H9 (cell line): ENCODE measurements around the gene IPO9. TPM values are rescaled to one million over a fixed set of nuclear protein-coding genes. Genes with fewer than 3 reads are reported as not detected.

Experiments
- DNase-seq: peaks from one replicate; pipeline ENCODE4 v3.0.0-alpha.2; 2017
- H2AFZ ChIP-seq: one replicate; pipeline ENCODE4 v1.6.1; 2013; ENCODE audit warnings: mild to moderate bottlenecking, low read length, control low read depth, moderate library complexity
- H2AK5ac ChIP-seq: 2 replicates; pipeline ENCODE4 v1.6.1; 2013; ENCODE audit warnings: low read length, control low read depth, mixed read lengths; ENCODE audit not compliant: insufficient read length
- H2BK120ac ChIP-seq: one replicate; pipeline ENCODE4 v1.6.1; 2013; ENCODE audit warnings: low read depth, mild to moderate bottlenecking, low read length, control low read depth, inconsistent platforms; ENCODE audit not compliant: poor library complexity, severe bottlenecking
- H2BK12ac ChIP-seq: 2 replicates; pipeline ENCODE4 v1.6.1; 2013; ENCODE audit warnings: low read length, control low read depth, mixed read lengths, low read depth; ENCODE audit not compliant: insufficient read length
- H2BK15ac ChIP-seq: 2 replicates; pipeline ENCODE4 v1.6.1; 2013; ENCODE audit warnings: low read depth, low read length, control low read depth
- H2BK20ac ChIP-seq: one replicate; pipeline ENCODE4 v1.6.1; 2013; ENCODE audit warnings: low read depth, mild to moderate bottlenecking, low read length, control low read depth, inconsistent platforms; ENCODE audit not compliant: poor library complexity, severe bottlenecking
- H2BK5ac ChIP-seq: 2 replicates; pipeline ENCODE4 v1.6.1; 2013; ENCODE audit warnings: low read length, control low read depth, mixed read lengths; ENCODE audit not compliant: insufficient read length
- H3K14ac ChIP-seq: 2 replicates; pipeline ENCODE4 v1.6.1; 2013; ENCODE audit warnings: low read length, control low read depth; ENCODE audit not compliant: insufficient read depth
- H3K18ac ChIP-seq: 2 replicates; pipeline ENCODE4 v1.6.1; 2013; ENCODE audit warnings: low read depth, mild to moderate bottlenecking, mixed read lengths, low read length, control low read depth; ENCODE audit not compliant: insufficient read length
- H3K23ac ChIP-seq: 2 replicates; pipeline ENCODE4 v1.6.1; 2013; ENCODE audit warnings: low read length, control low read depth, mixed read lengths, low read depth; ENCODE audit not compliant: insufficient read length
- H3K23me2 ChIP-seq: 2 replicates; pipeline ENCODE4 v1.6.1; 2013; ENCODE audit warnings: low read depth, mild to moderate bottlenecking, mixed read lengths, low read length, control low read depth; ENCODE audit not compliant: insufficient read length, poor library complexity, severe bottlenecking
- H3K27ac ChIP-seq: 2 replicates; pipeline ENCODE4 v1.5.1; 2013; ENCODE audit warnings: low read length, control low read depth, mixed read lengths, low read depth; ENCODE audit not compliant: insufficient read length
- H3K27me3 ChIP-seq: 2 replicates; pipeline ENCODE4 v1.6.1; 2013; ENCODE audit warnings: low read length, control low read depth, inconsistent platforms; ENCODE audit not compliant: insufficient read depth
- H3K4ac ChIP-seq: 2 replicates; pipeline ENCODE4 v1.6.1; 2013; ENCODE audit warnings: low read depth, mild to moderate bottlenecking, control low read depth, inconsistent platforms, low read length, moderate library complexity
- H3K4me1 ChIP-seq: 2 replicates; pipeline ENCODE4 v1.6.1; 2013; ENCODE audit warnings: low read length, control low read depth, inconsistent platforms; ENCODE audit not compliant: insufficient read depth
- H3K4me2 ChIP-seq: 2 replicates; pipeline ENCODE4 v1.6.1; 2013; ENCODE audit warnings: low read length, control low read depth, mixed read lengths; ENCODE audit not compliant: insufficient read length, insufficient read depth
- H3K56ac ChIP-seq: 2 replicates; pipeline ENCODE4 v1.6.1; 2013; ENCODE audit warnings: low read depth, mild to moderate bottlenecking, mixed read lengths, low read length, control low read depth; ENCODE audit not compliant: insufficient read length
- H3K79me1 ChIP-seq: 2 replicates; pipeline ENCODE4 v1.6.1; 2013; ENCODE audit warnings: low read depth, mild to moderate bottlenecking, moderate library complexity, low read length, control low read depth, inconsistent platforms; ENCODE audit not compliant: insufficient read depth, poor library complexity, severe bottlenecking
- H3K79me2 ChIP-seq: 2 replicates; pipeline ENCODE4 v1.6.1; 2013; ENCODE audit warnings: low read length, control low read depth, inconsistent platforms; ENCODE audit not compliant: insufficient read depth
- H3K9ac ChIP-seq: 2 replicates; pipeline ENCODE4 v1.6.1; 2013; ENCODE audit warnings: low read length, control low read depth, mixed read lengths; ENCODE audit not compliant: insufficient read length; ENCODE audit errors: extremely low read depth
- H3K9me3 ChIP-seq: one replicate; pipeline ENCODE4 v1.6.1; 2013; ENCODE audit warnings: low read depth, low read length, inconsistent platforms; ENCODE audit not compliant: control insufficient read depth
- H3T11ph ChIP-seq: one replicate; pipeline ENCODE4 v1.6.1; 2013; ENCODE audit warnings: mild to moderate bottlenecking, low read length, control low read depth, inconsistent platforms
- H4K20me1 ChIP-seq: one replicate; pipeline ENCODE4 v1.6.1; 2013; ENCODE audit not compliant: control insufficient read depth, insufficient read length, insufficient read depth
- H4K5ac ChIP-seq: 2 replicates; pipeline ENCODE4 v1.6.1; 2013; ENCODE audit warnings: low read depth, mild to moderate bottlenecking, mixed read lengths, low read length, control low read depth; ENCODE audit not compliant: insufficient read length
- H4K8ac ChIP-seq: replicated peaks from 2 replicates; pipeline ENCODE4 v1.6.1; 2013; ENCODE audit warnings: low read length, control low read depth, mixed read lengths, low read depth; ENCODE audit not compliant: insufficient read length
- H4K91ac ChIP-seq: 2 replicates; pipeline ENCODE4 v1.6.1; 2013; ENCODE audit warnings: low read depth, mild to moderate bottlenecking, moderate library complexity, mixed read lengths, low read length, control low read depth; ENCODE audit not compliant: insufficient read length
- H3K27ac Mint-ChIP-seq, 3 experiments: 2 replicates in 2 of 3; 3 replicates in 1 of 3; pipeline ENCODE4 v1.8.0; 2020 to 2021; ENCODE audit warnings: mixed read lengths in 3 of 3, mild to moderate bottlenecking in 1 of 3, moderate library complexity in 1 of 3
- H3K27me3 Mint-ChIP-seq: 2 replicates; pipeline ENCODE4 v1.8.0; 2021; ENCODE audit warnings: low read depth, mild to moderate bottlenecking, moderate library complexity, mixed read lengths
- H3K36me3 Mint-ChIP-seq, 3 experiments: 2 replicates in 2 of 3; 3 replicates in 1 of 3; pipeline ENCODE4 v1.8.0; 2020 to 2021; ENCODE audit warnings: low read depth in 3 of 3, mixed read lengths in 3 of 3; ENCODE audit not compliant: insufficient read depth in 1 of 3
- H3K4me1 Mint-ChIP-seq, 2 experiments: 2 replicates each; pipeline ENCODE4 v1.8.0; 2020; ENCODE audit warnings: mixed read lengths in 2 of 2
- H3K4me3 Mint-ChIP-seq, 2 experiments: 2 replicates in 1 of 2; 3 replicates in 1 of 2; pipeline ENCODE4 v1.8.0; 2020 to 2021; ENCODE audit warnings: mild to moderate bottlenecking in 2 of 2, mixed read lengths in 2 of 2, moderate library complexity in 1 of 2
- H3K9me3 Mint-ChIP-seq, 2 experiments: 2 replicates in 1 of 2; 3 replicates in 1 of 2; pipeline ENCODE4 v1.8.0; 2020; ENCODE audit warnings: mild to moderate bottlenecking in 2 of 2, mixed read lengths in 2 of 2, moderate library complexity in 1 of 2
- CTCF ChIP-seq: fragments of 200-600 bp; sonication (generic); conservative IDR thresholded peaks from 3 replicates; pipeline ENCODE4 v1.8.0; 2021; ENCODE audit warnings: antibody characterized with exemption, mild to moderate bottlenecking
- WGBS: extraction: QIAGEN DNeasy Blood & Tissue Kit; methylation state at CpG from one replicate; pipeline ENCODE4 v1.1.7; 2013; ENCODE audit warnings: missing lambda C conversion rate, low lambda C conversion rate, mixed read lengths; ENCODE audit not compliant: insufficient read length; ENCODE audit errors: extremely low coverage; 5-methylcytosine and 5-hydroxymethylcytosine counted together
- total RNA-seq: library from RNA; stranded (reverse); gene quantifications from 2 replicates; pipeline ENCODE4 v1.2.1, GENCODE V29; 2021

IPO9 gene
- total RNA-seq, 1 experiment from 2014 or later = 104 TPM

DNA sequence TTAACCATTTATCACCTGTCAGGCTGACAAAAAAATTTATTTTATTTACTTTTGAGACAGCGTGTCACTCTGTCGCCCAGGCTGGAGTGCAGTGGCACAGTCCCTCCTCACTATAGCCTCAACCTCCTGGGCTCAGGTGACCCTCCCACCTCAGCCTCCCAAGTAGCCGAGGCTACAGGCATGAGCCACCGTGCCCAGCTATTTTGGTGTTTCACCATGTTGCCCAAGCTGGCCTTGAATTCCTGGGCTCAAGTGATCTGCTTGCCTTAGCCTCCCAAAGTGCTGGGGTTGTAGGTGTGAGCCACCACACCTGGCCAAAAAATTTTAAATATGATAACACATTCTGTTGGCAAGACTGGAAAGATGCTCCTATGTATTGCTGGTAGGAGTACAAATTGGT lies 11.1 kb downstream of the IPO9 start:
- no peak for TF ChIP-seq CTCF
- no peak overlapping the region for H3K23ac ChIP-seq
- H2BK15ac ChIP-seq = no peak overlapping the region
- peaks cover 36% of the 10 kb centered on the region; the same call in 1 of the 2 replicates for H3K79me2 ChIP-seq
- WGBS = no CpG with 5 or more reads among the region's 4 CpGs
- H2AFZ ChIP-seq = no peak overlapping the region
- H3K23me2 ChIP-seq = no peaks in the 10 kb centered on the region
- H3K4me2 ChIP-seq = no peak overlapping the region
- H3K27ac Mint-ChIP-seq = peak overlapping the region in 1 of 3 experiments; percentile 28; a peak in 1 of 7 replicates
- peaks cover 27 to 28% of the 10 kb centered on the region in 2 experiments for H3K4me1 Mint-ChIP-seq
- no peak overlapping the region for H3K18ac ChIP-seq
- H3K14ac ChIP-seq = no peak overlapping the region
- H2BK20ac ChIP-seq = no peak overlapping the region
- H2AK5ac ChIP-seq = no peak overlapping the region
- H4K20me1 ChIP-seq = no peaks in the 10 kb centered on the region
- H3K9ac ChIP-seq = no peak overlapping the region
- H4K8ac ChIP-seq = no peak overlapping the region
- no peak overlapping the region for H2BK120ac ChIP-seq
- H2BK12ac ChIP-seq = no peak overlapping the region
- H2BK5ac ChIP-seq = no peak overlapping the region
- no peaks in the 10 kb centered on the region for H3K9me3 ChIP-seq
- no peak overlapping the region for H3K27ac ChIP-seq
- DNase-seq = no peak
- no peak overlapping the region for H3K4me3 Mint-ChIP-seq
- peaks cover 3% of the 10 kb centered on the region for H3K79me1 ChIP-seq
- H4K5ac ChIP-seq = no peak overlapping the region
- no peaks in the 10 kb centered on the region for H3K9me3 Mint-ChIP-seq
- peaks cover 6% of the 10 kb centered on the region; the same call in 1 of the 2 replicates for H3K4me1 ChIP-seq
- H4K91ac ChIP-seq = no peak overlapping the region
- no peak overlapping the region for H3K56ac ChIP-seq
- no peaks in the 10 kb centered on the region for H3K27me3 ChIP-seq
- no peaks in the 10 kb centered on the region for H3K27me3 Mint-ChIP-seq
- peaks cover 12 to 37% (median 27%) of the 10 kb centered on the region in 3 experiments; a peak in 6 of 7 replicates for H3K36me3 Mint-ChIP-seq
- no peak overlapping the region for H3K4ac ChIP-seq
- H3T11ph ChIP-seq = no peak overlapping the region
